OCI-LY1 (cell line): ENCODE results near the gene FGR.

Source experiments
- H2AFZ ChIP-seq: fragments of 200-600 bp; sonication (generic), shearing (Covaris generic); 2 replicates; pipeline ENCODE4 v1.6.0; 2014; ENCODE audit warnings: antibody characterized with exemption, mild to moderate bottlenecking, low read length
- H3F3A ChIP-seq: fragments of 200-600 bp; sonication (generic), shearing (Covaris generic); 2 replicates; pipeline ENCODE4 v1.6.0; 2014; ENCODE audit warnings: mild to moderate bottlenecking, antibody characterized with exemption, low read length, moderate library complexity; ENCODE audit not compliant: insufficient read depth
- H3K27ac ChIP-seq: fragments of 200-600 bp; sonication (generic); 2 replicates; pipeline ENCODE4 v1.5.1; 2014; ENCODE audit warnings: low read length, mixed run types, mild to moderate bottlenecking, low read depth; ENCODE audit not compliant: poor library complexity, severe bottlenecking
- H3K27me3 ChIP-seq: fragments of 200-600 bp; sonication (generic); 2 replicates; pipeline ENCODE4 v1.6.0; 2014; ENCODE audit warnings: antibody characterized with exemption, mild to moderate bottlenecking, low read length, moderate library complexity; ENCODE audit not compliant: insufficient read depth
- H3K36me3 ChIP-seq: fragments of 200-600 bp; sonication (generic); 2 replicates; pipeline ENCODE4 v1.6.1; 2014; ENCODE audit warnings: mild to moderate bottlenecking, antibody characterized with exemption, low read length, moderate library complexity, mixed read lengths; ENCODE audit not compliant: insufficient read depth
- H3K4me1 ChIP-seq: fragments of 200-600 bp; sonication (generic); 2 replicates; pipeline ENCODE4 v1.5.1; 2014; ENCODE audit warnings: mild to moderate bottlenecking, low read length, moderate library complexity; ENCODE audit not compliant: insufficient read depth, severe bottlenecking
- H3K4me2 ChIP-seq: fragments of 200-600 bp; sonication (generic), shearing (Covaris generic); 2 replicates; pipeline ENCODE4 v1.6.1; 2014; ENCODE audit warnings: low read length
- H3K4me3 ChIP-seq: fragments of 200-600 bp; sonication (generic); 2 replicates; pipeline ENCODE4 v1.5.1; 2014; ENCODE audit warnings: low read length, low read depth, mild to moderate bottlenecking, mixed read lengths; ENCODE audit not compliant: poor library complexity, severe bottlenecking
- H3K79me2 ChIP-seq: fragments of 200-600 bp; shearing (Covaris generic); 2 replicates; pipeline ENCODE4 v1.6.1; 2016; ENCODE audit warnings: mixed run types, low read length, mixed read lengths; ENCODE audit not compliant: insufficient read depth
- H3K9ac ChIP-seq: fragments of 200-600 bp; sonication (generic), shearing (Covaris generic); 2 replicates; pipeline ENCODE4 v1.6.1; 2014; ENCODE audit warnings: mild to moderate bottlenecking, low read length, mixed read lengths
- H3K9me2 ChIP-seq: fragments of 200-600 bp; sonication (generic), shearing (Covaris generic); 2 replicates; pipeline ENCODE4 v1.6.1; 2014; ENCODE audit warnings: low read depth, mild to moderate bottlenecking, low read length, mixed read lengths
- H3K9me3 ChIP-seq: fragments of 200-600 bp; shearing (Covaris generic); 2 replicates; pipeline ENCODE4 v1.6.1; 2014; ENCODE audit warnings: low read length, mixed read lengths
- H4K20me1 ChIP-seq: fragments of 200-600 bp; sonication (generic), shearing (Covaris generic); 2 replicates; pipeline ENCODE4 v1.6.0; 2016; ENCODE audit warnings: mild to moderate bottlenecking, low read length; ENCODE audit not compliant: insufficient read depth
- CTCF ChIP-seq: fragments of 200-600 bp; sonication (generic), shearing (Covaris generic); IDR thresholded peaks from 2 replicates; pipeline ENCODE4 v1.5.1; 2017; ENCODE audit warnings: mild to moderate bottlenecking, antibody characterized with exemption, low read length, moderate library complexity, mixed read lengths
- EZH2 ChIP-seq: fragments of 200-600 bp; sonication (generic), shearing (Covaris generic); IDR thresholded peaks from 2 replicates; pipeline ENCODE4 v1.8.0; 2017; ENCODE audit warnings: borderline replicate concordance, mixed run types, mild to moderate bottlenecking, antibody characterized with exemption, low read length, moderate library complexity, mixed read lengths

The FGR gene

GRCh38 chr1:27665016-27665651 is 30.1 kb upstream of the FGR start:
- Histone ChIP-seq H3F3A (no peaks in the 10 kb centered on the region), H3K4me1 (peaks cover 26% of the 10 kb centered on the region), H3K4me3 (no peak overlapping the region), H3K9me2 (no peaks in the 10 kb centered on the region), H3K36me3 (no peaks in the 10 kb centered on the region), H3K9me3 (no peaks in the 10 kb centered on the region), H4K20me1 (no peaks in the 10 kb centered on the region), H3K4me2 (no peak overlapping the region), H3K27ac (no peak overlapping the region), H3K79me2 (no peaks in the 10 kb centered on the region), H3K9ac (no peak overlapping the region), H2AFZ (no peak overlapping the region), H3K27me3 (no peaks in the 10 kb centered on the region)
- TF ChIP-seq CTCF = no peak
- TF ChIP-seq EZH2 = no peak

- no peaks in the 10 kb centered on the region for H4K20me1 ChIP-seq
- H3K36me3 ChIP-seq = no peaks in the 10 kb centered on the region
- H2AFZ ChIP-seq = no peak overlapping the region
- H3K9me3 ChIP-seq = no peaks in the 10 kb centered on the region
- H3F3A ChIP-seq = no peaks in the 10 kb centered on the region
- no peak overlapping the region for H3K27ac ChIP-seq
- H3K4me1 ChIP-seq = peaks cover 25% of the 10 kb centered on the region
- H3K79me2 ChIP-seq = no peaks in the 10 kb centered on the region
- H3K4me3 ChIP-seq = no peak overlapping the region
- no peaks in the 10 kb centered on the region for H3K9me2 ChIP-seq
- no peak overlapping the region for H3K4me2 ChIP-seq
- TF ChIP-seq EZH2 (no peak), CTCF (no peak)
- H3K9ac ChIP-seq = no peak overlapping the region
- H3K27me3 ChIP-seq = no peaks in the 10 kb centered on the region
These were observed 29.3 kb upstream of the FGR start for GRCh38 chr1:27664291-27664690.

- Histone ChIP-seq H3K79me2 (no peaks in the 10 kb centered on the region), H3K36me3 (no peaks in the 10 kb centered on the region), H3K9me3 (no peaks in the 10 kb centered on the region), H4K20me1 (no peaks in the 10 kb centered on the region), H3K9ac (peak overlapping the region; percentile 53), H3K27me3 (no peaks in the 10 kb centered on the region), H2AFZ (peak overlapping the region; percentile 19; the same call in 1 of the 2 replicates), H3K4me1 (peaks cover 35% of the 10 kb centered on the region), H3K4me2 (peak overlapping the region; percentile 54), H3F3A (no peaks in the 10 kb centered on the region), H3K4me3 (no peak overlapping the region), H3K9me2 (no peaks in the 10 kb centered on the region), H3K27ac (peak overlapping the region; percentile 73)
- TF ChIP-seq EZH2 = no peak
- TF ChIP-seq CTCF = peak; percentile 85
These were observed 27.9 kb upstream of the FGR start for GRCh38 chr1:27662707-27663393.
